ENCODE data around the gene PPP2R2D.

DNA sequence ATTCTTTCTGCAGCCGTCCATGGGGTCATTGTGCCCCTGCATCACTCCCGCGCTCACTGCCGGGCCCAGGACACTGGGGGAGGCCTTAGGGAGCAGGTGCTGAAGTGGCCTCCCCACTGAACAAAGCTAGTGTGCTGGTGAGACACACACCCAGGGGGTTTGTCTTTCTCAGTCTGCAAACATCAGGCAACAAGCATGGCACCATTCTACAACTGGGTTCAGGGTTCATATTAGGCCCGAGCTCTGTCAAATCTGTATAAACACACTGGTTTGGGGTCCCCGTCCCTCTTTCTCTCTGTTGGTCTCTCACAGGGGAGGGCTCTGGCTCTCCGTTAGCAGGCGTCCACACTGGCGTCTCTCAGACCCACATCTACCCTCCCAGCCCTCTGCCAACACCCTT lies 11.1 kb upstream of the PPP2R2D start:
- TF ChIP-seq, protein P1, sequence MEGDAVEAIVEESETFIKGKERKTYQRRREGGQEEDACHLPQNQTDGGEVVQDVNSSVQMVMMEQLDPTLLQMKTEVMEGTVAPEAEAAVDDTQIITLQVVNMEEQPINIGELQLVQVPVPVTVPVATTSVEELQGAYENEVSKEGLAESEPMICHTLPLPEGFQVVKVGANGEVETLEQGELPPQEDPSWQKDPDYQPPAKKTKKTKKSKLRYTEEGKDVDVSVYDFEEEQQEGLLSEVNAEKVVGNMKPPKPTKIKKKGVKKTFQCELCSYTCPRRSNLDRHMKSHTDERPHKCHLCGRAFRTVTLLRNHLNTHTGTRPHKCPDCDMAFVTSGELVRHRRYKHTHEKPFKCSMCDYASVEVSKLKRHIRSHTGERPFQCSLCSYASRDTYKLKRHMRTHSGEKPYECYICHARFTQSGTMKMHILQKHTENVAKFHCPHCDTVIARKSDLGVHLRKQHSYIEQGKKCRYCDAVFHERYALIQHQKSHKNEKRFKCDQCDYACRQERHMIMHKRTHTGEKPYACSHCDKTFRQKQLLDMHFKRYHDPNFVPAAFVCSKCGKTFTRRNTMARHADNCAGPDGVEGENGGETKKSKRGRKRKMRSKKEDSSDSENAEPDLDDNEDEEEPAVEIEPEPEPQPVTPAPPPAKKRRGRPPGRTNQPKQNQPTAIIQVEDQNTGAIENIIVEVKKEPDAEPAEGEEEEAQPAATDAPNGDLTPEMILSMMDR (IDR thresholded peaks at IDR 0.05; ENCODE audit: poor library complexity): no peak
- no peak for TF ChIP-seq EZH2 (IDR thresholded peaks at IDR 0.05; ENCODE audit: borderline replicate concordance)

All from hepatocyte (in vitro differentiated cells).